Left lung (tissue), 10 donors: ENCODE data around the gene ZNF8. TPM values are rescaled to one million over a fixed set of nuclear protein-coding genes. Genes with fewer than 3 reads are reported as not detected.

Experiments
- ATAC-seq: fragments of 200-7000 bp; cut with Tn5 transposase; one replicate; pipeline ENCODE4 v1.9.1; 2020; ENCODE audit warnings: moderate library complexity
- DNase-seq, 4 donors: peaks; one replicate each; pipeline ENCODE4 v3.0.0-alpha.2; 2013 to 2020
- H3K27ac ChIP-seq, 2 donors: fragments of 200-600 bp; sonication (generic) in 1 of 2; one replicate each; pipeline versions ENCODE4 v1.5.0 to v1.8.0; 2020 to 2021
- H3K27me3 ChIP-seq, 2 donors: fragments of 200-600 bp; sonication (generic) in 1 of 2; one replicate each; pipeline versions ENCODE4 v1.5.0 to v1.8.0; 2020 to 2021
- H3K36me3 ChIP-seq, 2 donors: fragments of 200-600 bp; sonication (generic) in 1 of 2; one replicate each; pipeline versions ENCODE4 v1.5.0 to v1.8.0; 2020 to 2021
- H3K4me1 ChIP-seq, 2 donors: fragments of 200-600 bp; one replicate each; pipeline ENCODE4 v1.8.0; 2021
- H3K4me3 ChIP-seq, 2 donors: fragments of 200-600 bp; sonication (generic) in 1 of 2; one replicate each; pipeline versions ENCODE4 v1.5.0 to v1.8.0; 2020 to 2021; ENCODE audit warnings: mild to moderate bottlenecking in 1 of 2
- H3K9me3 ChIP-seq, 2 donors: fragments of 200-600 bp; sonication (generic) in 1 of 2; one replicate each; pipeline versions ENCODE4 v1.5.0 to v1.8.0; 2020 to 2021
- CTCF ChIP-seq, 2 donors: fragments of 200-600 bp; sonication (generic) in 1 of 2; IDR thresholded peaks; one replicate each; pipeline versions ENCODE4 v1.5.0 to v1.8.0; 2021; ENCODE audit warnings: antibody characterized with exemption in 2 of 2
- intact Hi-C, 2 donors: fragments of 100-400 bp; cut with DNase I; formaldehyde crosslinking; loops; one replicate each; pipeline versions ENCODE4 v1.11.2 to v1.14.2; 2022
- polyA plus RNA-seq, 6 donors: library from polyadenylated mRNA; unstranded; fragments of 120-200 nt; gene quantifications; one replicate each; pipeline ENCODE4 v1.2.1, GENCODE V29; 2013; ENCODE audit not compliant: insufficient read length in 6 of 6
- total RNA-seq, 2 donors: library from RNA; stranded (reverse); fragmentation: NEBNext Ultra II Directional; extraction: Animal tissue kit (Norgen Biotek cat#: 25700); gene quantifications; one replicate each; pipeline ENCODE4 v1.2.1, GENCODE V29; 2021
- donor health status: DM: no; HTN: yes; CAD: no.
- donor health status: DM: no; HTN: no; CAD: no.

The ZNF8 gene
- total and polyA plus RNA-seq, 8 donors: 5.5 to 10.6 (median 9.8) TPM

DNA sequence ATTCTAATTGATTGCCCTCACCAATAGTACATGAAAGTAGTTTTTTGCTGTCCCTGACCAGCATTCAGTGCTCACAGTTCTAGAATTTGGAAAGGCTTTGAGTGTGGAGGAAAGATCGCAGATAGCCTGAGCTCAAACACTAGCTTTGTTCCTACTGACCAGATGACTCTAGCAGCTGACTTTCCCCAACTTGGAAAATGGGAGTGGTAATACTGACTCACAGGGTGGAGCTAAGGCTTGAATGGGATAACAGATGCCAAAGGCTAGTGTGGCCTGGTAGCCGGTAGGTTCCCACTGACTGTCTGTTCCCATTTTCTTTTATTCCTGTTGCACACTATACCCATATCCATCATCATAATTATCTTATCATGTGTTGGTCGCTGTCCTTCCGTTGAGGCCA, 51.7 kb downstream of the ZNF8 start:
- H3K9me3 ChIP-seq: no peaks in the 10 kb centered on the region
- no peak for ATAC-seq
- no peak overlapping the region for H3K4me3 ChIP-seq
- H3K36me3 ChIP-seq: peaks cover 0 to 11% of the 10 kb centered on the region in 2 donors
- intact Hi-C loops: no loop called here
- no peak for TF ChIP-seq CTCF (IDR thresholded peaks at IDR 0.05)
- H3K27ac ChIP-seq: no peak overlapping the region
- H3K4me1 ChIP-seq: peaks cover 15 to 29% of the 10 kb centered on the region in 2 donors
- no peaks in the 10 kb centered on the region for H3K27me3 ChIP-seq
- DNase-seq: no peak

DNA sequence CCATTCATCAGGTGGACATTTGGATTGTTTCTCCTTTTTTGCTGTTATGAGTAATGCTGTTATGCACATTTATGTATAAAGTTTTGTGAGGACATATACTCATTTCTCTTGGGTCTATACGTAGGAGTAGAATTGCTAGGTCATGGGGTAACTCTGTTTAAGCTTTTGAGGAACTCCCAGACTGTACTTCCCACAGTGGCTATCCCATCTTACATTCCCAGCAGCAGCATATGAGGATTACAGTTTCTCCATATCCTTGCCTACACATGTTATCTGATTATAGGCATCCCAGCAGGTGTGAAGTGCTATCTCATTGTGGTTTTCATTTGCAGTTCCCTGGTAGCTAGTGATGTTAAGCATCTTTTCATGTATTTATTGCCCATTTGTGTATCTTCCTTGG, 53.9 kb downstream of the ZNF8 start:
- Histone ChIP-seq H3K27me3 (no peaks in the 10 kb centered on the region), H3K36me3 (peaks cover 0 to 29% of the 10 kb centered on the region in 2 donors), H3K27ac (no peak overlapping the region), H3K9me3 (no peaks in the 10 kb centered on the region), H3K4me1 (peaks cover 6 to 16% of the 10 kb centered on the region in 2 donors), H3K4me3 (no peak overlapping the region)
- TF ChIP-seq CTCF (IDR thresholded peaks at IDR 0.05): no peak
- no peak for DNase-seq
- intact Hi-C loops: no loop called here
- ATAC-seq: no peak

DNA sequence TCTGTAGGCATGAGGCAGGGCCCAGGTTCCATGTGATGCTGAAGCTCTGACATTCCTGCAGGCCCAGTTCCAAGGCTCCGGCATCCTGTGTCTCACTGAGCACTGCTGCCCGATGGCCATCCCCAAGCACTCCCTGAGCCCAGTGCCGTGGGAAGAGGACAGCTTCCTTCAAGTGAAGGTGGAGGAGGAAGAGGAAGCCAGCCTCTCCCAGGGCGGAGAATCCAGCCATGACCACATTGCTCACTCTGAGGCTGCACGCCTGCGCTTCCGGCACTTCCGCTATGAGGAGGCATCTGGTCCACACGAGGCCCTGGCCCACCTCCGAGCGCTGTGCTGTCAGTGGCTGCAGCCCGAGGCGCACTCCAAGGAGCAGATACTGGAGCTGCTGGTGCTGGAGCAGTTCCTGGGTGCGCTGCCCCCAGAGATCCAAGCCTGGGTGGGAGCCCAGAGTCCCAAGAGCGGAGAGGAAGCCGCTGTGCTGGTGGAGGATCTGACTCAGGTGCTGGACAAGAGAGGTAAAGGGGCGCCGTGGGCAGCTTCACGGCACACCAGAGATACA, 56.0 kb downstream of the ZNF8 start:
- no peak for ATAC-seq
- no peak for TF ChIP-seq CTCF (IDR thresholded peaks at IDR 0.05)
- Histone ChIP-seq H3K27ac (no peak overlapping the region), H3K4me3 (no peak overlapping the region), H3K4me1 (no peaks in the 10 kb centered on the region), H3K9me3 (no peaks in the 10 kb centered on the region), H3K36me3 (peaks cover 0 to 50% of the 10 kb centered on the region in 2 donors), H3K27me3 (no peaks in the 10 kb centered on the region)
- DNase-seq: no peak
- intact Hi-C loops: no loop called here

- DNase-seq (no peak), ATAC-seq (no peak)
- Histone ChIP-seq H3K4me1 (no peaks in the 10 kb centered on the region), H3K27me3 (no peaks in the 10 kb centered on the region), H3K9me3 (no peaks in the 10 kb centered on the region), H3K36me3 (peaks cover 0 to 55% of the 10 kb centered on the region in 2 donors), H3K4me3 (no peak overlapping the region), H3K27ac (no peak overlapping the region)
- intact Hi-C loops: no loop called here
- no peak for TF ChIP-seq CTCF (IDR thresholded peaks at IDR 0.05)
Measured at GRCh38 chr19:58335630-58336029, 56.9 kb downstream of the ZNF8 start.

DNA sequence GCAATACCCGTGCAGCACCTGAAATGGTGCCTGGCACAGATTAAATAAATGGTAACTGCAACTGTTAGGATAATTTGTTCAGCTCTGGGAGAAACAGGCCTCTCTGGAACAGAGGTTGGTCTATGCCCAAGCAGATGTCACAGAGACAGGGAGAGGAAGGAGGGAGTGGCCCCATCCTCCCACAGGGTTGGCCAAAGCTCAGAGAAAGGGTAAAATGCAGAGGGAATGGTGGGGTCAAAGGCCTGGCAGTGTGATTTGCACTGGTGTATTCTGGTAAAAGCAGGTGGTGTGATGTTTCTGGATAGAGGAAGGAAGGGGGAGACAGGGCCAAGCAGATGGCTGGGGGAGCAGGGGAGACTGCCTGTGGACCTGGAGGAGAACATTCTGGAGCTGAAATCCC, 57.5 kb downstream of the ZNF8 start:
- Histone ChIP-seq H3K4me3 (no peak overlapping the region), H3K4me1 (no peaks in the 10 kb centered on the region), H3K36me3 (peaks cover 0 to 61% of the 10 kb centered on the region in 2 donors), H3K27ac (no peak overlapping the region), H3K27me3 (no peaks in the 10 kb centered on the region), H3K9me3 (no peaks in the 10 kb centered on the region)
- ATAC-seq (no peak), DNase-seq (no peak)
- intact Hi-C loops: no loop called here
- TF ChIP-seq CTCF (IDR thresholded peaks at IDR 0.05): no peak
